Stomach (tissue), 9 donors: ENCODE measurements around the gene SALL2. TPM values are rescaled to one million over a fixed set of nuclear protein-coding genes. Genes with fewer than 3 reads are reported as not detected.

ENCODE experiments used
- DNase-seq, 2 donors: peaks; one replicate each; pipeline versions ENCODE4 v3.0.0 to v3.0.0-alpha.2; 2013 to 2019
- H3K27ac ChIP-seq, 5 donors: fragments of 200-600 bp in 4 of 5; sonication (generic) in 4 of 5; one replicate each; pipeline ENCODE4 v1.5.1; 2013 to 2019; ENCODE audit warnings: mild to moderate bottlenecking in 1 of 5, moderate library complexity in 1 of 5
- H3K27me3 ChIP-seq, 3 donors: fragments of 200-600 bp; sonication (generic); one replicate each; pipeline ENCODE4 v1.5.1; 2017 to 2019; ENCODE audit warnings: mixed run types in 1 of 3
- H3K36me3 ChIP-seq, 4 donors: fragments of 200-600 bp; sonication (generic); 1 replicate in 3 of 4; 2 replicates in 1 of 4; pipeline ENCODE4 v1.5.1; 2016 to 2019
- H3K4me1 ChIP-seq, 4 donors: fragments of 200-600 bp; sonication (generic); one replicate each; pipeline ENCODE4 v1.5.1; 2016 to 2019
- H3K4me3 ChIP-seq, 4 donors: fragments of 200-600 bp; sonication (generic) in 3 of 4; one replicate each; pipeline ENCODE4 v1.5.1; 2016 to 2019; ENCODE audit warnings: mild to moderate bottlenecking in 1 of 4
- H3K9me3 ChIP-seq, 4 donors: fragments of 200-600 bp; sonication (generic); one replicate each; pipeline ENCODE4 v1.5.1; 2016 to 2019
- CTCF ChIP-seq, 7 experiments: fragments of 450-650 bp in 4 of 7; fragments of 200-600 bp in 3 of 7; sonication (generic) in 3 of 7; IDR thresholded peaks; one replicate each; pipeline ENCODE4 v1.5.1; 2016 to 2019; ENCODE audit warnings: antibody characterized with exemption in 7 of 7, control low read depth in 2 of 7, mild to moderate bottlenecking in 1 of 7
- EP300 ChIP-seq: sonication (generic); formaldehyde crosslinking; IDR thresholded peaks from one replicate; pipeline ENCODE4 v1.6.1; 2017; ENCODE audit warnings: antibody characterized with exemption
- POLR2A ChIP-seq, 4 donors: fragments of 450-650 bp; IDR thresholded peaks; one replicate each; pipeline ENCODE4 v1.6.1; 2016; ENCODE audit warnings: antibody characterized with exemption in 4 of 4, control low read depth in 2 of 4, mild to moderate bottlenecking in 1 of 4, moderate library complexity in 1 of 4
- POLR2AphosphoS5 ChIP-seq, 3 donors: sonication (generic); formaldehyde crosslinking; IDR thresholded peaks; one replicate each; pipeline ENCODE4 v1.6.1; 2016; ENCODE audit warnings: antibody characterized with exemption in 3 of 3
- WGBS, 5 donors: extraction: QIAGEN DNeasy Blood & Tissue Kit in 3 of 5; methylation state at CpG; one replicate each; pipeline versions ENCODE4 v1.1.5 to v1.1.7; 2013 to 2018; 5-methylcytosine and 5-hydroxymethylcytosine counted together
- intact Hi-C: fragments of 100-400 bp; cut with DNase I; formaldehyde crosslinking; loops from one replicate; pipeline ENCODE4 v1.15.1; 2023; ENCODE audit warnings: low total_unique reads
- polyA plus RNA-seq, 3 donors: library from polyadenylated mRNA; stranded (reverse); fragments of 200-250 nt; gene quantifications; one replicate each; pipeline ENCODE4 v1.2.3, GENCODE V29; 2013
- total RNA-seq, 5 donors: library from RNA; depleted of rRNA; stranded (reverse); fragments of >200 nt; gene quantifications; one replicate each; pipeline versions ENCODE4 v1.1.0 to v1.2.3, GENCODE V29; 2014 to 2016
- donor health status: healthy with polysubstance abuse.
- donor health status: Bipolar disorder and iron deficiency.
- donor health status: healthy.

The SALL2 gene
- total and polyA plus RNA-seq, 8 donors = 2.5 to 15.2 (median 3.2) TPM; not detected in 2

- peak in 1 of 2 donors; percentile 47 for DNase-seq
- H3K9me3 ChIP-seq = no peaks in the 10 kb centered on the region
- peak overlapping the region; percentile 67 to 93 (median 84) for H3K4me3 ChIP-seq
- H3K27me3 ChIP-seq = no peaks in the 10 kb centered on the region
- intact Hi-C loops = no loop called here
- H3K4me1 ChIP-seq = peaks cover 0 to 26% (median 21%) of the 10 kb centered on the region in 4 donors
- TF ChIP-seq EP300 (no peak), CTCF (IDR thresholded peaks at IDR 0.05) (no peak), POLR2AphosphoS5 (IDR thresholded peaks at IDR 0.05) (no peak), POLR2A (IDR thresholded peaks at IDR 0.05) (no peak)
- 11 to 16% (median 14%) methylated on average over 13 of the region's 13 CpGs for WGBS, 5 donors
- H3K36me3 ChIP-seq = peaks cover 0 to 23% (median 0%) of the 10 kb centered on the region in 4 donors
- peak overlapping the region in 4 of 5 donors; percentile 73 to 83 (median 78) for H3K27ac ChIP-seq
Measured at GRCh38 chr14:21526672-21527317, 649 bp upstream of the SALL2 start.

GRCh38 chr14:21525571-21525961 lies 580 bp downstream of the SALL2 start:
- 46 to 55% (median 50%) methylated on average over 8 to 12 of the region's 12 CpGs for WGBS, 5 donors
- Histone ChIP-seq H3K4me3 (peak overlapping the region; percentile 67 to 93 (median 84)), H3K27ac (peak overlapping the region in 4 of 5 donors; percentile 73 to 83 (median 78)), H3K4me1 (peaks cover 0 to 26% (median 21%) of the 10 kb centered on the region in 4 donors), H3K36me3 (peaks cover 0 to 23% (median 0%) of the 10 kb centered on the region in 4 donors), H3K9me3 (no peaks in the 10 kb centered on the region), H3K27me3 (no peaks in the 10 kb centered on the region)
- peak in 1 of 2 donors; percentile 70 for DNase-seq
- TF ChIP-seq POLR2AphosphoS5 (IDR thresholded peaks at IDR 0.05) = no peak
- no peak for TF ChIP-seq CTCF (IDR thresholded peaks at IDR 0.05)
- TF ChIP-seq EP300 = no peak
- TF ChIP-seq POLR2A (IDR thresholded peaks at IDR 0.05) = no peak
- intact Hi-C loops = no loop called here

GRCh38 chr14:21524575-21525490 lies 1.3 kb downstream of the SALL2 start:
- TF ChIP-seq EP300 = no peak
- TF ChIP-seq POLR2A (IDR thresholded peaks at IDR 0.05) = no peak
- TF ChIP-seq CTCF (IDR thresholded peaks at IDR 0.05) = no peak
- no peak for TF ChIP-seq POLR2AphosphoS5 (IDR thresholded peaks at IDR 0.05)
- intact Hi-C loops = no loop called here
- DNase-seq = peak in 1 of 2 donors; percentile 21
- peaks cover 0 to 23% (median 0%) of the 10 kb centered on the region in 4 donors for H3K36me3 ChIP-seq
- 74 to 88% (median 84%) methylated on average over 14 to 18 of the region's 18 CpGs for WGBS, 5 donors
- peak overlapping the region in 4 of 5 donors; percentile 73 to 83 (median 78) for H3K27ac ChIP-seq
- H3K4me1 ChIP-seq = peaks cover 0 to 26% (median 21%) of the 10 kb centered on the region in 4 donors
- peak overlapping the region; percentile 67 to 93 (median 84) for H3K4me3 ChIP-seq
- H3K27me3 ChIP-seq = no peaks in the 10 kb centered on the region
- no peaks in the 10 kb centered on the region for H3K9me3 ChIP-seq

- Histone ChIP-seq H3K4me3 (no peak overlapping the region), H3K9me3 (no peaks in the 10 kb centered on the region), H3K36me3 (peaks cover 0 to 23% (median 0%) of the 10 kb centered on the region in 4 donors), H3K4me1 (peaks cover 0 to 26% (median 21%) of the 10 kb centered on the region in 4 donors), H3K27ac (no peak overlapping the region), H3K27me3 (no peaks in the 10 kb centered on the region)
- DNase-seq = no peak
- TF ChIP-seq CTCF (IDR thresholded peaks at IDR 0.05) (no peak), POLR2AphosphoS5 (IDR thresholded peaks at IDR 0.05) (no peak), EP300 (no peak), POLR2A (IDR thresholded peaks at IDR 0.05) (no peak)
- WGBS, 5 donors = 75 to 91% (median 88%) methylated on average over 6 to 7 of the region's 7 CpGs
- intact Hi-C loops = no loop called here
Measured at GRCh38 chr14:21523203-21523602, 2.9 kb downstream of the SALL2 start.
